Liver (tissue), 9 donors: ENCODE data around the gene NDUFAF8. TPM values are rescaled to one million over a fixed set of nuclear protein-coding genes. Genes with fewer than 3 reads are reported as not detected.

Source experiments
- DNase-seq: peaks from one replicate; pipeline ENCODE4 v3.0.0-alpha.2; 2017; ENCODE audit warnings: low spot score
- H3K27ac ChIP-seq, 2 donors: one replicate each; pipeline ENCODE4 v1.7.0; 2013; ENCODE audit warnings: inconsistent platforms in 2 of 2, low read length in 2 of 2, control low read depth in 1 of 2, low read depth in 1 of 2, mild to moderate bottlenecking in 1 of 2
- H3K27me3 ChIP-seq, 4 donors: one replicate each; pipeline versions ENCODE4 v1.6.1 to v1.7.0; 2013; ENCODE audit warnings: low read length in 3 of 4, inconsistent platforms in 1 of 4, mild to moderate bottlenecking in 1 of 4, moderate library complexity in 1 of 4; ENCODE audit not compliant: control insufficient read depth in 4 of 4, insufficient read depth in 4 of 4
- H3K36me3 ChIP-seq, 4 donors: one replicate each; pipeline versions ENCODE4 v1.6.1 to v1.7.0; 2013; ENCODE audit warnings: low read length in 3 of 4, mild to moderate bottlenecking in 3 of 4, low read depth in 1 of 4, moderate library complexity in 1 of 4; ENCODE audit not compliant: control insufficient read depth in 4 of 4, insufficient read depth in 3 of 4
- H3K4me1 ChIP-seq, 4 donors: one replicate each; pipeline versions ENCODE4 v1.6.1 to v1.7.0; 2013; ENCODE audit warnings: low read length in 3 of 4, mild to moderate bottlenecking in 3 of 4, moderate library complexity in 1 of 4; ENCODE audit not compliant: control insufficient read depth in 4 of 4, insufficient read depth in 4 of 4
- H3K4me3 ChIP-seq, 3 donors: one replicate each; pipeline versions ENCODE4 v1.6.1 to v1.7.0; 2013; ENCODE audit warnings: low read length in 3 of 3, control low read depth in 1 of 3, low read depth in 1 of 3, mild to moderate bottlenecking in 1 of 3
- H3K9ac ChIP-seq, 2 donors: one replicate each; pipeline ENCODE4 v1.7.0; 2013; ENCODE audit warnings: low read length in 2 of 2, mild to moderate bottlenecking in 2 of 2, moderate library complexity in 2 of 2, control low read depth in 1 of 2, low read depth in 1 of 2
- H3K9me3 ChIP-seq, 4 donors: one replicate each; pipeline versions ENCODE4 v1.6.1 to v1.7.0; 2013; ENCODE audit warnings: low read length in 3 of 4; ENCODE audit not compliant: control insufficient read depth in 4 of 4
- EGR1 ChIP-seq, 2 donors: IDR thresholded peaks; 2 replicates each; pipeline ENCODE4 v1.6.1; 2016 to 2018; ENCODE audit warnings: antibody characterized with exemption in 2 of 2, low read depth in 2 of 2
- FOXA1 ChIP-seq: IDR thresholded peaks from 2 replicates; pipeline ENCODE4 v1.6.1; 2016; ENCODE audit warnings: antibody characterized with exemption
- FOXA2 ChIP-seq: IDR thresholded peaks from 2 replicates; pipeline ENCODE4 v1.6.1; 2016; ENCODE audit warnings: antibody characterized with exemption
- GABPA ChIP-seq, 2 donors: IDR thresholded peaks in 1 of 2; conservative IDR thresholded peaks in 1 of 2; 2 replicates each; pipeline ENCODE4 v1.6.1; 2016; ENCODE audit warnings: antibody characterized with exemption in 2 of 2, mild to moderate bottlenecking in 1 of 2, moderate library complexity in 1 of 2
- HNF4A ChIP-seq, 2 donors: conservative IDR thresholded peaks; 2 replicates each; pipeline ENCODE4 v1.6.1; 2016; ENCODE audit warnings: antibody characterized with exemption in 2 of 2, mild to moderate bottlenecking in 2 of 2
- HNF4G ChIP-seq: IDR thresholded peaks from 2 replicates; pipeline ENCODE4 v1.6.1; 2016; ENCODE audit warnings: antibody characterized with exemption
- MAX ChIP-seq: IDR thresholded peaks from 2 replicates; pipeline ENCODE4 v1.6.1; 2016; ENCODE audit warnings: antibody characterized with exemption
- RAD21 ChIP-seq, 2 donors: IDR thresholded peaks; 2 replicates each; pipeline ENCODE4 v1.6.1; 2016; ENCODE audit warnings: antibody characterized with exemption in 2 of 2, mild to moderate bottlenecking in 2 of 2
- REST ChIP-seq: IDR thresholded peaks from 2 replicates; pipeline ENCODE4 v1.6.1; 2016; ENCODE audit warnings: antibody characterized with exemption, mild to moderate bottlenecking
- SP1 ChIP-seq: IDR thresholded peaks from 2 replicates; pipeline ENCODE4 v1.6.1; 2018; ENCODE audit warnings: antibody characterized with exemption, mild to moderate bottlenecking
- TAF1 ChIP-seq: conservative IDR thresholded peaks from 2 replicates; pipeline ENCODE4 v1.6.1; 2016; ENCODE audit warnings: antibody characterized with exemption, mild to moderate bottlenecking
- YY1 ChIP-seq: IDR thresholded peaks from 2 replicates; pipeline ENCODE4 v1.6.1; 2016; ENCODE audit warnings: antibody characterized with exemption, mild to moderate bottlenecking
- WGBS: extraction: QIAGEN DNeasy Blood & Tissue Kit; methylation state at CpG from one replicate; pipeline ENCODE4 v1.1.7; 2013; 5-methylcytosine and 5-hydroxymethylcytosine counted together
- polyA plus RNA-seq, 2 donors: library from polyadenylated mRNA; stranded (reverse) in 1 of 2; unstranded in 1 of 2; fragments of 200-250 nt in 1 of 2; fragments of >200 nt in 1 of 2; fragmentation: Nextera tagmentation in 1 of 2; extraction: Ambion mirVana in 1 of 2; gene quantifications; one replicate each; pipeline versions ENCODE4 v1.2.1 to v1.2.3, GENCODE V29; 2013 to 2015
- total RNA-seq, 2 donors: library from RNA; depleted of rRNA; stranded (reverse); fragments of >200 nt; gene quantifications; one replicate each; pipeline ENCODE4 v1.2.3, GENCODE V29; 2014
- TF ChIP-seq, protein P1 (sequence below): fragments of 150-350 bp; IDR thresholded peaks from 2 replicates; pipeline ENCODE4 v1.5.1; 2017; ENCODE audit warnings: improper control_type of control experiment, low read depth, low read length; ENCODE audit not compliant: missing input control
- TF ChIP-seq, protein P2 (sequence below): IDR thresholded peaks from 2 replicates; pipeline ENCODE4 v1.6.1; 2016; ENCODE audit warnings: antibody characterized with exemption
- donor health status: healthy.
- donor health status: healthy.
- donor health status: healthy.
- donor health status: healthy.
- donor health status: healthy.

Gene NDUFAF8
- total and polyA plus RNA-seq, 4 donors = 8.3 to 67.4 (median 15.5) TPM

GRCh38 chr17:81276781-81277180 is 37.7 kb downstream of the NDUFAF8 start:
- 95% methylated on average over 11 of the region's 11 CpGs for WGBS
- no peaks in the 10 kb centered on the region for H3K4me1 ChIP-seq
- peaks cover 32 to 81% (median 48%) of the 10 kb centered on the region in 4 donors for H3K36me3 ChIP-seq
- TF ChIP-seq HNF4A (conservative IDR thresholded peaks at IDR 0.05) = no peak
- TF ChIP-seq GABPA (IDR thresholded peaks at IDR 0.05 in 1 of 2, conservative IDR thresholded peaks at IDR 0.05 in 1 of 2) = no peak
- no peak for TF ChIP-seq RAD21 (IDR thresholded peaks at IDR 0.05)
- TF ChIP-seq, protein P1, sequence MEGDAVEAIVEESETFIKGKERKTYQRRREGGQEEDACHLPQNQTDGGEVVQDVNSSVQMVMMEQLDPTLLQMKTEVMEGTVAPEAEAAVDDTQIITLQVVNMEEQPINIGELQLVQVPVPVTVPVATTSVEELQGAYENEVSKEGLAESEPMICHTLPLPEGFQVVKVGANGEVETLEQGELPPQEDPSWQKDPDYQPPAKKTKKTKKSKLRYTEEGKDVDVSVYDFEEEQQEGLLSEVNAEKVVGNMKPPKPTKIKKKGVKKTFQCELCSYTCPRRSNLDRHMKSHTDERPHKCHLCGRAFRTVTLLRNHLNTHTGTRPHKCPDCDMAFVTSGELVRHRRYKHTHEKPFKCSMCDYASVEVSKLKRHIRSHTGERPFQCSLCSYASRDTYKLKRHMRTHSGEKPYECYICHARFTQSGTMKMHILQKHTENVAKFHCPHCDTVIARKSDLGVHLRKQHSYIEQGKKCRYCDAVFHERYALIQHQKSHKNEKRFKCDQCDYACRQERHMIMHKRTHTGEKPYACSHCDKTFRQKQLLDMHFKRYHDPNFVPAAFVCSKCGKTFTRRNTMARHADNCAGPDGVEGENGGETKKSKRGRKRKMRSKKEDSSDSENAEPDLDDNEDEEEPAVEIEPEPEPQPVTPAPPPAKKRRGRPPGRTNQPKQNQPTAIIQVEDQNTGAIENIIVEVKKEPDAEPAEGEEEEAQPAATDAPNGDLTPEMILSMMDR = no peak
- no peak for TF ChIP-seq TAF1
- no peak for TF ChIP-seq YY1
- no peak for TF ChIP-seq EGR1 (IDR thresholded peaks at IDR 0.05; ENCODE audit: low read depth in 2 of 2)
- H3K9ac ChIP-seq = no peak overlapping the region
- H3K27ac ChIP-seq = no peak overlapping the region
- DNase-seq = no peak
- H3K4me3 ChIP-seq = no peak overlapping the region
- no peaks in the 10 kb centered on the region for H3K27me3 ChIP-seq
- no peaks in the 10 kb centered on the region for H3K9me3 ChIP-seq

GRCh38 chr17:81277421-81277820 is 38.3 kb downstream of the NDUFAF8 start:
- Histone ChIP-seq H3K9me3 (no peaks in the 10 kb centered on the region), H3K36me3 (peaks cover 32 to 82% (median 45%) of the 10 kb centered on the region in 4 donors), H3K4me3 (no peak overlapping the region), H3K27ac (no peak overlapping the region), H3K4me1 (no peaks in the 10 kb centered on the region), H3K9ac (no peak overlapping the region), H3K27me3 (no peaks in the 10 kb centered on the region)
- TF ChIP-seq HNF4G (no peak), YY1 (no peak), TAF1 (no peak), FOXA2 (no peak), RAD21 (IDR thresholded peaks at IDR 0.05) (no peak), REST (no peak), MAX (no peak), EGR1 (IDR thresholded peaks at IDR 0.05; ENCODE audit: low read depth in 2 of 2) (no peak), HNF4A (conservative IDR thresholded peaks at IDR 0.05) (no peak), SP1 (no peak), FOXA1 (no peak), GABPA (IDR thresholded peaks at IDR 0.05 in 1 of 2, conservative IDR thresholded peaks at IDR 0.05 in 1 of 2) (no peak)
- TF ChIP-seq, protein P1 = no peak
- TF ChIP-seq, protein P2, sequence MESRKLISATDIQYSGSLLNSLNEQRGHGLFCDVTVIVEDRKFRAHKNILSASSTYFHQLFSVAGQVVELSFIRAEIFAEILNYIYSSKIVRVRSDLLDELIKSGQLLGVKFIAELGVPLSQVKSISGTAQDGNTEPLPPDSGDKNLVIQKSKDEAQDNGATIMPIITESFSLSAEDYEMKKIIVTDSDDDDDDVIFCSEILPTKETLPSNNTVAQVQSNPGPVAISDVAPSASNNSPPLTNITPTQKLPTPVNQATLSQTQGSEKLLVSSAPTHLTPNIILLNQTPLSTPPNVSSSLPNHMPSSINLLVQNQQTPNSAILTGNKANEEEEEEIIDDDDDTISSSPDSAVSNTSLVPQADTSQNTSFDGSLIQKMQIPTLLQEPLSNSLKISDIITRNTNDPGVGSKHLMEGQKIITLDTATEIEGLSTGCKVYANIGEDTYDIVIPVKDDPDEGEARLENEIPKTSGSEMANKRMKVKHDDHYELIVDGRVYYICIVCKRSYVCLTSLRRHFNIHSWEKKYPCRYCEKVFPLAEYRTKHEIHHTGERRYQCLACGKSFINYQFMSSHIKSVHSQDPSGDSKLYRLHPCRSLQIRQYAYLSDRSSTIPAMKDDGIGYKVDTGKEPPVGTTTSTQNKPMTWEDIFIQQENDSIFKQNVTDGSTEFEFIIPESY = no peak
- DNase-seq = no peak
- WGBS = 87% methylated on average over 18 of the region's 18 CpGs
